MCF 10A (cell line): Measurements from ENCODE around the gene SHC3. TPM values are rescaled to one million over a fixed set of nuclear protein-coding genes. Genes with fewer than 3 reads are reported as not detected.

Experiments used
- BruUV-seq: library from RNA; stranded (reverse); fragments of 400-500 nt; replicated peaks from 2 replicates; lab custom pipeline; 2021; lab: Mats Ljungman, UMichigan
- CTCF ChIA-PET: fragments of 300-600 bp; sonication (Branson Sonifier 250); formaldehyde crosslinking; extraction: SDS; loops from one replicate; lab custom pipeline; 2021; ENCODE audit warnings: antibody characterized with exemption, inconsistent platforms; lab: Yijun Ruan, JAX
- POLR2A ChIA-PET: fragments of 300-600, 350-650 bp; sonication (Branson Sonifier 250); formaldehyde crosslinking; extraction: SDS; loops from one replicate; lab custom pipeline; 2020; ENCODE audit warnings: antibody characterized with exemption, inconsistent platforms; lab: Yijun Ruan, JAX
- DNase-seq: peaks from one replicate; pipeline ENCODE4 v3.0.0-alpha.2; 2018; ENCODE audit not compliant: unreplicated experiment
- H3K27ac Mint-ChIP-seq: one replicate; pipeline ENCODE4 v1.8.0; 2022; ENCODE audit warnings: mild to moderate bottlenecking, low read depth, mixed read lengths; ENCODE audit not compliant: unreplicated experiment
- H3K27me3 Mint-ChIP-seq: one replicate; pipeline ENCODE4 v1.8.0; 2022; ENCODE audit warnings: mixed read lengths; ENCODE audit not compliant: insufficient read depth, unreplicated experiment
- H3K36me3 Mint-ChIP-seq: one replicate; pipeline ENCODE4 v1.8.0; 2022; ENCODE audit warnings: mild to moderate bottlenecking, moderate library complexity, mixed read lengths; ENCODE audit not compliant: insufficient read depth, unreplicated experiment
- H3K4me1 Mint-ChIP-seq: one replicate; pipeline ENCODE4 v1.8.0; 2022; ENCODE audit warnings: mixed read lengths; ENCODE audit not compliant: insufficient read depth, unreplicated experiment
- H3K4me3 Mint-ChIP-seq: one replicate; pipeline ENCODE4 v1.8.0; 2022; ENCODE audit warnings: mild to moderate bottlenecking, moderate library complexity, mixed read lengths; ENCODE audit not compliant: unreplicated experiment
- H3K9me3 Mint-ChIP-seq: one replicate; pipeline ENCODE4 v1.8.0; 2022; ENCODE audit warnings: mixed read lengths; ENCODE audit not compliant: unreplicated experiment
- CTCF ChIP-seq: fragments of 200-600 bp; IDR thresholded peaks from one replicate; pipeline ENCODE4 v1.8.0; 2022; ENCODE audit warnings: antibody characterized with exemption, mild to moderate bottlenecking; ENCODE audit not compliant: unreplicated experiment
- intact Hi-C: fragments of 100-400 bp; cut with micrococcal nuclease; formaldehyde crosslinking; loops from 2 replicates; pipeline ENCODE4 v1.14.1; 2022
- total RNA-seq: library from RNA; stranded (reverse); gene quantifications from 2 replicates; pipeline ENCODE4 v1.2.3, GENCODE V29; 2022

The SHC3 gene
- total RNA-seq, 1 experiment from 2014 or later, result 0.02 TPM

- Mint-ChIP-seq H3K9me3 (no peaks in the 10 kb centered on the region), H3K27ac (no peak overlapping the region), H3K36me3 (no peaks in the 10 kb centered on the region), H3K27me3 (no peaks in the 10 kb centered on the region), H3K4me3 (no peak overlapping the region), H3K4me1 (no peaks in the 10 kb centered on the region)
- no peak for DNase-seq
- ChIA-PET POLR2A (no interaction called here), CTCF (no interaction called here)
- no peak for TF ChIP-seq CTCF
- intact Hi-C loops, result loop anchor here (5.0 kb wide), 1 partner anchor 105 kb away; no protein-coding TSS in a partner anchor
- no TSS peak for BruUV-seq
Measured at GRCh38 chr9:89172398-89172797, 6.2 kb downstream of the SHC3 start.

- intact Hi-C loops, result loop anchor here (5.0 kb wide), 1 partner anchor 106 kb away; no protein-coding TSS in a partner anchor
- no peak overlapping the region for H3K4me3 Mint-ChIP-seq
- ChIA-PET CTCF (interaction anchor here (0.6 kb wide), 1 partner anchor 51 kb away, joined by 7 read pairs; no protein-coding TSS in a partner anchor), POLR2A (no interaction called here)
- no peak overlapping the region for H3K27ac Mint-ChIP-seq
- no peaks in the 10 kb centered on the region for H3K27me3 Mint-ChIP-seq
- H3K4me1 Mint-ChIP-seq, result no peaks in the 10 kb centered on the region
- peak; percentile 16 for DNase-seq
- BruUV-seq, result no TSS peak
- peak; percentile 10 for TF ChIP-seq CTCF
- H3K36me3 Mint-ChIP-seq, result no peaks in the 10 kb centered on the region
- H3K9me3 Mint-ChIP-seq, result no peaks in the 10 kb centered on the region
Measured at GRCh38 chr9:89171693-89172092, 6.9 kb downstream of the SHC3 start.

- no peak overlapping the region for H3K4me3 Mint-ChIP-seq
- BruUV-seq, result no TSS peak
- no peaks in the 10 kb centered on the region for H3K4me1 Mint-ChIP-seq
- no peak for DNase-seq
- H3K27me3 Mint-ChIP-seq, result no peaks in the 10 kb centered on the region
- intact Hi-C loops, result loop anchor here (5.0 kb wide), 1 partner anchor 106 kb away; no protein-coding TSS in a partner anchor
- no peaks in the 10 kb centered on the region for H3K36me3 Mint-ChIP-seq
- H3K9me3 Mint-ChIP-seq, result no peaks in the 10 kb centered on the region
- ChIA-PET CTCF (interaction anchor here (0.6 kb wide), 1 partner anchor 19 kb away, joined by 5 read pairs; no protein-coding TSS in a partner anchor), POLR2A (no interaction called here)
- no peak overlapping the region for H3K27ac Mint-ChIP-seq
- no peak for TF ChIP-seq CTCF
Measured at GRCh38 chr9:89171231-89171630, 7.4 kb downstream of the SHC3 start.

- POLR2A ChIA-PET, result no interaction called here
- no peaks in the 10 kb centered on the region for H3K4me1 Mint-ChIP-seq
- intact Hi-C loops, result no loop called here
- no peak overlapping the region for H3K4me3 Mint-ChIP-seq
- H3K36me3 Mint-ChIP-seq, result no peaks in the 10 kb centered on the region
- CTCF ChIA-PET, result no interaction called here
- H3K27me3 Mint-ChIP-seq, result no peaks in the 10 kb centered on the region
- H3K27ac Mint-ChIP-seq, result no peak overlapping the region
- DNase-seq, result no peak
- BruUV-seq, result no TSS peak
- TF ChIP-seq CTCF, result no peak
- no peaks in the 10 kb centered on the region for H3K9me3 Mint-ChIP-seq
Measured at GRCh38 chr9:89168901-89169813, 9.5 kb downstream of the SHC3 start.
